Mucosa of gallbladder (tissue), 1 donor: ENCODE measurements around the gene UNC13A. TPM values are rescaled to one million over a fixed set of nuclear protein-coding genes. Genes with fewer than 3 reads are reported as not detected.

Source experiments
- DNase-seq: peaks from one replicate; pipeline ENCODE4 v3.0.0-alpha.2; 2020; ENCODE audit warnings: low spot score
- total RNA-seq: library from RNA; stranded (reverse); gene quantifications from one replicate; pipeline ENCODE4 v1.2.1, GENCODE V29; 2021
- donor health status: DM: no; HTN: no; CAD: no.

The UNC13A gene
- total RNA-seq, 1 donor from 2014 or later: 0.78 TPM

GRCh38 chr19:17706750-17707181 is 18.6 kb upstream of the UNC13A start:
- DNase-seq: no peak

- peak; percentile 52 for DNase-seq
Observed at GRCh38 chr19:17703824-17704463, 15.8 kb upstream of the UNC13A start.

GRCh38 chr19:17695198-17695597 is 7.0 kb upstream of the UNC13A start:
- no peak for DNase-seq

- DNase-seq: no peak
Observed at GRCh38 chr19:17692566-17692965, 4.4 kb upstream of the UNC13A start.

GRCh38 chr19:17688853-17689595 is 870 bp upstream of the UNC13A start:
- no peak for DNase-seq

- no peak for DNase-seq
Observed at GRCh38 chr19:17687141-17687856, 855 bp downstream of the UNC13A start.

GRCh38 chr19:17686592-17687024 is 1.5 kb downstream of the UNC13A start:
- DNase-seq: no peak

- DNase-seq: no peak
Observed at GRCh38 chr19:17686023-17686521, 2.1 kb downstream of the UNC13A start.

- DNase-seq: no peak
Observed at GRCh38 chr19:17685451-17686022, 2.6 kb downstream of the UNC13A start.

GRCh38 chr19:17684256-17684655 is 3.9 kb downstream of the UNC13A start:
- no peak for DNase-seq

GRCh38 chr19:17683078-17683477 is 5.1 kb downstream of the UNC13A start:
- DNase-seq: no peak

- DNase-seq: no peak
Observed at GRCh38 chr19:17682273-17682672, 5.9 kb downstream of the UNC13A start.

GRCh38 chr19:17681505-17682125 is 6.5 kb downstream of the UNC13A start:
- DNase-seq: peak; percentile 29

- DNase-seq: peak; percentile 52
Observed at GRCh38 chr19:17680230-17680722, 7.9 kb downstream of the UNC13A start.

- DNase-seq: no peak
Observed at GRCh38 chr19:17679526-17680229, 8.5 kb downstream of the UNC13A start.

- DNase-seq: no peak
Observed at GRCh38 chr19:17678836-17679235, 9.3 kb downstream of the UNC13A start.

GRCh38 chr19:17677002-17677401 is 11.2 kb downstream of the UNC13A start:
- DNase-seq: no peak

- no peak for DNase-seq
Observed at GRCh38 chr19:17676295-17676694, 11.9 kb downstream of the UNC13A start.

- DNase-seq: no peak
Observed at GRCh38 chr19:17673937-17674799, 14.0 kb downstream of the UNC13A start.

GRCh38 chr19:17671906-17672305 is 16.2 kb downstream of the UNC13A start:
- no peak for DNase-seq
